Lower lobe of right lung (tissue), 2 donors: ENCODE results near the gene ADAMTS7. TPM values are rescaled to one million over a fixed set of nuclear protein-coding genes. Genes with fewer than 3 reads are reported as not detected.
"Not testable (repeated sequence)": the region's sequence is repeated elsewhere in the genome, so short reads cannot be mapped to it uniquely, and the experiment has no call there.

Experiments used
- ATAC-seq, 2 donors: fragments of 200-7000 bp; cut with Tn5 transposase; one replicate each; pipeline ENCODE4 v1.9.1; 2020 to 2022; ENCODE audit warnings: mild to moderate bottlenecking in 2 of 2, moderate library complexity in 2 of 2
- DNase-seq: peaks from one replicate; pipeline ENCODE4 v3.0.0-alpha.2; 2020
- H3K27ac ChIP-seq: fragments of 200-600 bp; one replicate; pipeline ENCODE4 v1.8.0; 2022
- H3K27me3 ChIP-seq: fragments of 200-600 bp; one replicate; pipeline ENCODE4 v1.8.0; 2022; ENCODE audit warnings: low read depth
- H3K36me3 ChIP-seq: fragments of 200-600 bp; one replicate; pipeline ENCODE4 v1.8.0; 2022; ENCODE audit warnings: mild to moderate bottlenecking
- H3K4me1 ChIP-seq: fragments of 200-600 bp; one replicate; pipeline ENCODE4 v1.8.0; 2022
- H3K4me3 ChIP-seq: fragments of 200-600 bp; one replicate; pipeline ENCODE4 v1.8.0; 2022; ENCODE audit warnings: mild to moderate bottlenecking
- H3K9me3 ChIP-seq: fragments of 200-600 bp; one replicate; pipeline ENCODE4 v1.8.0; 2022
- CTCF ChIP-seq: fragments of 200-600 bp; IDR thresholded peaks from one replicate; pipeline ENCODE4 v1.8.0; 2022; ENCODE audit warnings: antibody characterized with exemption, mild to moderate bottlenecking
- intact Hi-C: fragments of 100-400 bp; cut with DNase I; formaldehyde crosslinking; loops from one replicate; pipeline ENCODE4 v1.11.0; 2022
- total RNA-seq: library from RNA; stranded (reverse); fragmentation: NEBNext Ultra II Directional; extraction: Animal tissue kit (Norgen Biotek cat#: 25700); gene quantifications from one replicate; pipeline ENCODE4 v1.2.1, GENCODE V29; 2021
- donor health status: DM: no; HTN: yes; CAD: no; lungs with severe emphysema.

The ADAMTS7 gene
- total RNA-seq, 1 donor from 2014 or later, result 5.3 TPM

- Histone ChIP-seq H3K36me3 (no peaks in the 10 kb centered on the region), H3K27ac (no peak overlapping the region), H3K9me3 (no peaks in the 10 kb centered on the region), H3K4me3 (no peak overlapping the region), H3K4me1 (no peaks in the 10 kb centered on the region), H3K27me3 (no peaks in the 10 kb centered on the region)
- TF ChIP-seq CTCF, result no peak
- DNase-seq, result no peak
- ATAC-seq, result no peak
- intact Hi-C loops, result no loop called here
These were observed 76.7 kb downstream of the ADAMTS7 start for GRCh38 chr15:78734451-78735064.

GRCh38 chr15:78732634-78733033, 78.6 kb downstream of the ADAMTS7 start:
- Histone ChIP-seq H3K4me3 (no peak overlapping the region), H3K27ac (no peak overlapping the region), H3K4me1 (no peaks in the 10 kb centered on the region), H3K36me3 (no peaks in the 10 kb centered on the region), H3K9me3 (no peaks in the 10 kb centered on the region), H3K27me3 (no peaks in the 10 kb centered on the region)
- no peak for TF ChIP-seq CTCF
- DNase-seq, result no peak
- intact Hi-C loops, result no loop called here
- ATAC-seq, result no peak

- no peak for ATAC-seq
- intact Hi-C loops, result no loop called here
- DNase-seq, result no peak
- Histone ChIP-seq H3K27me3 (no peaks in the 10 kb centered on the region), H3K36me3 (no peaks in the 10 kb centered on the region), H3K27ac (no peak overlapping the region), H3K4me1 (no peaks in the 10 kb centered on the region), H3K9me3 (no peaks in the 10 kb centered on the region), H3K4me3 (no peak overlapping the region)
- TF ChIP-seq CTCF, result no peak
These were observed 80.3 kb downstream of the ADAMTS7 start for GRCh38 chr15:78730955-78731354.

GRCh38 chr15:78728427-78728826, 82.8 kb downstream of the ADAMTS7 start:
- H3K36me3 ChIP-seq, ATAC-seq, H3K4me1 ChIP-seq, H3K27ac ChIP-seq, H3K4me3 ChIP-seq, H3K27me3 ChIP-seq, H3K9me3 ChIP-seq, DNase-seq, intact Hi-C loops: not testable (repeated sequence)

- intact Hi-C loops, result no loop called here
These were observed 83.7 kb downstream of the ADAMTS7 start for GRCh38 chr15:78727561-78727960.

More at GRCh38 chr15:78727561-78727960, 83.7 kb downstream of the ADAMTS7 start:
- no peak for TF ChIP-seq CTCF
- DNase-seq, result no peak
- no peak overlapping the region for H3K27ac ChIP-seq
- H3K27me3 ChIP-seq, result no peaks in the 10 kb centered on the region
- H3K36me3 ChIP-seq, result no peaks in the 10 kb centered on the region
- no peak overlapping the region for H3K4me3 ChIP-seq
- no peak for ATAC-seq
- no peaks in the 10 kb centered on the region for H3K4me1 ChIP-seq
- no peaks in the 10 kb centered on the region for H3K9me3 ChIP-seq
